GM06990 (cell line): ENCODE measurements around the gene TMEM38B.

Source experiments
- DNase-seq: peaks from one replicate; pipeline ENCODE4 v3.0.0-alpha.2; 2011; ENCODE audit not compliant: insufficient read length; ENCODE audit errors: extremely low read depth
- H3K27me3 ChIP-seq: replicated peaks from 2 replicates; pipeline ENCODE4 v1.6.0; 2011; ENCODE audit warnings: low read length; ENCODE audit not compliant: control insufficient read depth, insufficient read depth
- H3K36me3 ChIP-seq: 2 replicates; pipeline ENCODE4 v1.5.1; 2011; ENCODE audit warnings: low read length; ENCODE audit not compliant: control insufficient read depth, insufficient read depth
- H3K4me3 ChIP-seq: replicated peaks from 2 replicates; pipeline ENCODE4 v1.5.1; 2011; ENCODE audit warnings: low read depth, mild to moderate bottlenecking, control low read depth, low read length
- TF ChIP-seq, protein P1 (sequence below): IDR thresholded peaks from 2 replicates; pipeline ENCODE4 v1.5.1; 2011; ENCODE audit warnings: low read length, control low read depth, mild to moderate bottlenecking, inconsistent platforms; ENCODE audit not compliant: insufficient read depth, poor library complexity, severe bottlenecking

The TMEM38B gene

GRCh38 chr9:105670315-105670714, 24.0 kb upstream of the TMEM38B start:
- Histone ChIP-seq H3K27me3 (no peaks in the 10 kb centered on the region), H3K36me3 (no peaks in the 10 kb centered on the region), H3K4me3 (no peak overlapping the region)
- DNase-seq, result no peak
- TF ChIP-seq, protein P1, sequence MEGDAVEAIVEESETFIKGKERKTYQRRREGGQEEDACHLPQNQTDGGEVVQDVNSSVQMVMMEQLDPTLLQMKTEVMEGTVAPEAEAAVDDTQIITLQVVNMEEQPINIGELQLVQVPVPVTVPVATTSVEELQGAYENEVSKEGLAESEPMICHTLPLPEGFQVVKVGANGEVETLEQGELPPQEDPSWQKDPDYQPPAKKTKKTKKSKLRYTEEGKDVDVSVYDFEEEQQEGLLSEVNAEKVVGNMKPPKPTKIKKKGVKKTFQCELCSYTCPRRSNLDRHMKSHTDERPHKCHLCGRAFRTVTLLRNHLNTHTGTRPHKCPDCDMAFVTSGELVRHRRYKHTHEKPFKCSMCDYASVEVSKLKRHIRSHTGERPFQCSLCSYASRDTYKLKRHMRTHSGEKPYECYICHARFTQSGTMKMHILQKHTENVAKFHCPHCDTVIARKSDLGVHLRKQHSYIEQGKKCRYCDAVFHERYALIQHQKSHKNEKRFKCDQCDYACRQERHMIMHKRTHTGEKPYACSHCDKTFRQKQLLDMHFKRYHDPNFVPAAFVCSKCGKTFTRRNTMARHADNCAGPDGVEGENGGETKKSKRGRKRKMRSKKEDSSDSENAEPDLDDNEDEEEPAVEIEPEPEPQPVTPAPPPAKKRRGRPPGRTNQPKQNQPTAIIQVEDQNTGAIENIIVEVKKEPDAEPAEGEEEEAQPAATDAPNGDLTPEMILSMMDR, result no peak

DNA sequence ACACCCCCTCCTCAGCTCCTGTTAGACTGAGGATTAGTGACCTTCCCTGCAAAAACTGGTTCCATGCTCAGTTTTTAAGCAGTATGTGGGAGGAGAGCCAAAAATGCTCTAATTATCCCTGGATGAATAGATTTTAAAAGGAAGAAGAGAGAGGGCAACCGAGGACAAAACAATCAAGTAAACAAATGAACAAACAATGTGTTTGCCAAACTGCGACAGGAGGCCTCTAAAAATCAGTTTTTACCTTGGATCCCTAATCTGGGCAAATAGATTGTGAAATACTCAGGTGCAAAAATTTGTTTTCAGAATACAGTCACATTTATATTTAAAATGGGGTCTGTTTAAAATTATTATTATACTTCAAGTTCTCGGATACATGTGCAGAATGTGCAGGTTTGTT, 23.6 kb upstream of the TMEM38B start:
- Histone ChIP-seq H3K4me3 (no peak overlapping the region), H3K36me3 (no peaks in the 10 kb centered on the region), H3K27me3 (no peaks in the 10 kb centered on the region)
- TF ChIP-seq, protein P1, result no peak
- DNase-seq, result no peak

DNA sequence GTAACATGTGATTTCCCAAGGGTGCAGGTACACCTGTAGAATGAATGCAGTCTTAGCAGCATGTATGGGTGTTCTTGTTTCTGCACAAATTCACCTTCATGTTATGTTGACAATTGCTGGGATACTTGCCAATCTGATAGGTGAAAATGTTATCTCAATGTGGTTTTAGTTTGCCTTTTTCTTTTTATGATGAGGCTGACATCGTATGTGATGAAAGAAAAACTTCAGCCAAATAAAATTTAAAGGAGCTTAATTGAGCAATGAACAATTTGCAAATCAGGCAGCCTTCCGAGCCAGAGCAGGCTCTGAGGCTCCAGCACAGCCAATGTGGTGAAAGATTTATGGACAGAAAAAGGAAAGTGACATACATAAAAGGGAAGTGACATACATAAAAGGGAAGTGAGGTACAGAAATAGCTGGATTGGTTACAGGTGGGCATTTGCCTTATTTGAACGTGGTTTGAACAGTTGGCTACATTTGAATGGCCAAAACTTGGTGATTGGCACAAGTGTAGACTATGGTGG, 21.6 kb upstream of the TMEM38B start:
- TF ChIP-seq, protein P1, result no peak
- DNase-seq, result no peak
- Histone ChIP-seq H3K27me3 (no peaks in the 10 kb centered on the region), H3K36me3 (no peaks in the 10 kb centered on the region), H3K4me3 (no peak overlapping the region)

DNA sequence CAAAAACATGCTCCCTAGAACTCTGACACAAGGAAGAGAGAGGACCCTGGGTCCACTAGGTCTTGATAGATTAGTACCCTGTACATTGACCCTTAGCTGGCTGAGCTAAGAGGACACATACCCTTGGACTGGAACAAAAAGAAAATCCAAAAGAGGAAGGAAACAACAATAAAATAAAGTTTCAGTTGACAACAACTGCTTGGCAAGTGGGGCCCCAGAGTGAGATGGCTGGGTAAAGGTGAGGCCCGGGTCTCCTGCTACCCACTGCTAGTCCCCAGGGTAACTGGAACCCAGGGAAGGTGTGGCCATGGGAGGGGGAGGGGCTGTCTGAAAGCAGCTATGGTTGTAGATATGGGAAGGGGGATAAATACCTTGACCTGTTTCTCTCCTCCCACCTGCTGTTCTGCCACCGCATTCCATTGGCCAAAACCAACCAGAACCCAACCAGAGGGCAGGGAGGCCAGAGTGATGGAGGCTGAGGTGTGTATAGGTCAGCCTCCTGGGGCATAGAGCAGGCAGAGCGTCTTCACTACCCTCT, 20.4 kb upstream of the TMEM38B start:
- no peak for DNase-seq
- H3K36me3 ChIP-seq, result no peaks in the 10 kb centered on the region
- no peaks in the 10 kb centered on the region for H3K27me3 ChIP-seq
- H3K4me3 ChIP-seq, result no peak overlapping the region
- TF ChIP-seq, protein P1, result no peak

- Histone ChIP-seq H3K36me3 (no peaks in the 10 kb centered on the region), H3K27me3 (no peaks in the 10 kb centered on the region), H3K4me3 (no peak overlapping the region)
- TF ChIP-seq, protein P1, result no peak
- DNase-seq, result no peak
These were observed 17.9 kb upstream of the TMEM38B start for GRCh38 chr9:105676351-105676923.
